ENCODE results near the gene GALNS.

Gene GALNS

GRCh38 chr16:88770461-88771293, 86.1 kb downstream of the GALNS start:
- DNase-seq (ENCODE audit: low read depth in 3 of 3) = no peak

- peak in 1 of 3 donors; percentile 10 for DNase-seq (ENCODE audit: low read depth in 3 of 3)
Observed at GRCh38 chr16:88769617-88770460, 86.9 kb downstream of the GALNS start.

DNA sequence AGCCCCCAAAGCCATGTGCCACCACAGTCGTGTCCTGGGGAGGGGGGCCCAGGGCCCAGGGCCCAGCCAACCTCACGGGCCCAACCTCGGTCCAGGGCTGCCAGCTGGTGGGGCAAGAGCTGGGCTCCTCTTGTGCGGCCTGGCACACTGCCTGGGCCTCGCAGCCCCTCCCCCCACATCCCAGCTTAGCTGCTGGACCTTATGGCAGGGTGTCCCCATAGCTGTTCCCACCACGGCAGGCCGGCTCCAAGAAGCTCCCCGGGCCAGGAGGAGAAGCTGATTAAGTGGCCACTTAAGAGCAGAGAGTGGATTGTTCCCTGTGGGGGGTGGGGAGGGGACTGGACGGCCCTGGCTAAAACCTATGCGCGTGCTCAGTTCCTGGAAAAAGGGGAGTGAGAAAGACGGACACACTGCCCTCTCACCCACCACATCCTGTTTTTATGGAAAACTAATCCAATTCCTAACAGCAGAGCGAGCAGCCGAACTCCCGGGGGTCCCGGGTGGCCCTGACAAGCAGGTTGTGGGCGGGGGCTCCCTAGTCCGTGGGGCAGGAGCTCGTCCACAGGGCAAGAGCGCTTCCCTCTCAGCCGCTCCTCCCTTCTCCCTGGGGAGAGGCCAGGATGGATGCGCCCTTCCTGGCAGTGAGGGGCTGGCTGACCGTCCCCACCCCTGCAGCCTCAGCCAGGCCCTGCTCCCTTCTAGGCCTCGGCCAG, 88.5 kb downstream of the GALNS start:
- DNase-seq (ENCODE audit: low read depth in 3 of 3) = no peak

GRCh38 chr16:88767546-88768070, 89.1 kb downstream of the GALNS start:
- DNase-seq (ENCODE audit: low read depth in 3 of 3) = no peak

DNA sequence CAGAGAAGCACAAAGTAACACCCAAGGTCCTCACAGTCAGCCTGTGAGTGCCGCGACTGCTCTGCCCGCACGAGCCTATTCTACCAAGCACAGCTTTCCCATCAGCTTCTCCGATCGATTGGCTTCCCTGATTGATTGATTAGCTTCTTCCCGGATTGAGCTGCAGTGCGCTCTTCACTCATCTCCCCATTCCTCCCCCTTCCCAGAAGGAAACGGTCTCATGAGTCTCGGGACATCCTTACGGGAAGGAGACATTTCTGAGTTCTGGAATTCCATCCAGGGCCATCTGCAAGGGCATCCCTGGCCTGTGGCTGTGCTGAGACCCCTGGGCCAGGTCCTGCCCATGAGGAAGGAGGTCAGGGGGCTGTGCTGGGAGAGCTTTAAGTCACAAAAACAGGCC, 89.8 kb downstream of the GALNS start:
- no peak for DNase-seq (ENCODE audit: low read depth in 3 of 3)

- no peak for DNase-seq (ENCODE audit: low read depth in 3 of 3)
Observed at GRCh38 chr16:88764913-88765349, 91.8 kb downstream of the GALNS start.

DNA sequence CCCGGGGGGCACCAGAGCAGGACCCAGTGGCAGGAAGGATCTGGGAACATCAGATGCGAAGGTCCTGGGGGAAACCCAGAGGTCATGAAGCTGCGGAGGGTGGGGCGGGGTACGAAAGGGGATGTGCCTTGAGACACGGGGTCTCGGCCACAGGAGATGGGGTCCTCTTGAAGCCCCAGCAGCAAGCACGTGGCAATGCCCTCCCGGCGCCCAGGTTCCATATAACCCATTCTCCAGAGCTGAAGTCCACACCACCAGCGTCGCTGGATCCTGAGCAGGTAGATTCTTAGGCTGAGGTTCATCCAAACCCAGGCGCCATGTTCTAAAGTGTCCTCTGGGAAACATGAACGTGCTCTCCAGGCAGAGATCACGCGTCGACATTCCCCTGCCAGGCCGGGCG, 92.7 kb downstream of the GALNS start:
- DNase-seq (ENCODE audit: low read depth in 3 of 3) = no peak

Measured in stimulated activated CD4-positive, alpha-beta T cell treated with anti-CD3 and anti-CD28 coated beads, TNF-alpha, amount 100 ng/mL, for 48 hours (primary cell).